ENCODE results near the gene TNS2. TPM values are rescaled to one million over a fixed set of nuclear protein-coding genes. Genes with fewer than 3 reads are reported as not detected.

TNS2 gene
- total and polyA plus RNA-seq, 2 of the 13 experiments (the other 11 are each of a cell fraction or from before 2014, with no cell fraction given) = 8.9 to 20.4 TPM

GRCh38 chr12:53102883-53103807, 53.3 kb downstream of the TNS2 start, which contains the start of gene SOAT2 (continued):
- TF ChIP-seq ZBTB40 (IDR thresholded peaks at IDR 0.05) = no peak
- no peak for TF ChIP-seq ZBTB40 (CRISPR knock-in tag; IDR thresholded peaks at IDR 0.05)
- TF ChIP-seq MNT (IDR thresholded peaks at IDR 0.05) = no peak
- no peak for TF ChIP-seq DDIT3 (CRISPR knock-in tag; IDR thresholded peaks at IDR 0.05)
- TF ChIP-seq ZSCAN31 (CRISPR knock-in tag; IDR thresholded peaks at IDR 0.05; ENCODE audit: low read depth) = no peak
- 0 out of 2 replicates have a peak, but pooled peaks have one; percentile 40 for TF ChIP-seq ZNF891 (CRISPR knock-in tag; IDR thresholded peaks at IDR 0.05)
- TF ChIP-seq SNAPC2 (CRISPR knock-in tag; IDR thresholded peaks at IDR 0.05) = no peak
- no peak for TF ChIP-seq ZNF496 (CRISPR knock-in tag; IDR thresholded peaks at IDR 0.05; ENCODE audit: insufficient replicate concordance)
- peak; percentile 46; the same call in 1 of the 2 replicates for TF ChIP-seq TAF1 (CRISPR knock-in tag; IDR thresholded peaks at IDR 0.05)
- no peak for TF ChIP-seq RFX5 (IDR thresholded peaks at IDR 0.05; ENCODE audit: low read depth, low read length)
- TF ChIP-seq CBX2 (IDR thresholded peaks at IDR 0.05; ENCODE audit: low read depth, low read length) = no peak
- peak; percentile 1; the same call in 1 of the 2 replicates for TF ChIP-seq CBX2 (CRISPR knock-in tag; IDR thresholded peaks at IDR 0.05; ENCODE audit: low read depth)
- TF ChIP-seq BCL3 (CRISPR knock-in tag; IDR thresholded peaks at IDR 0.05) = 0 out of 2 replicates have a peak, but pooled peaks have one; percentile 19
- no peak for TF ChIP-seq MIER2 (CRISPR knock-in tag; IDR thresholded peaks at IDR 0.05)
- TF ChIP-seq ZC3H13 (CRISPR knock-in tag; IDR thresholded peaks at IDR 0.05) = peak; percentile 51; the same call in 1 of the 2 replicates
- TF ChIP-seq ZNF775 (CRISPR knock-in tag; IDR thresholded peaks at IDR 0.05; ENCODE audit: borderline replicate concordance) = no peak
- TF ChIP-seq NFKB2 (CRISPR knock-in tag; IDR thresholded peaks at IDR 0.05; ENCODE audit: borderline replicate concordance) = no peak; the same call in 1 of the 2 replicates

All from HepG2 (cell line).